HTERT RPE-1 (cell line): ENCODE data around the gene PHYHIPL.

Experiments
- in situ Hi-C: fragments of 300-500 bp; cut with MboI; formaldehyde crosslinking; loops from 4 replicates; pipeline ENCODE4 v1.14.3; 2020; ENCODE audit warnings: low sequenced_read_pairs

The PHYHIPL gene

GRCh38 chr10:59289853-59290252 lies 113.4 kb downstream of the PHYHIPL start:
- in situ Hi-C loops, result no loop called here

- in situ Hi-C loops, result no loop called here
Measured at GRCh38 chr10:59290448-59290847, 114.0 kb downstream of the PHYHIPL start.
